Adipocyte (in vitro differentiated cells): Measurements from ENCODE around the gene ATP13A3.
"Not testable (repeated sequence)": the region's sequence is repeated elsewhere in the genome, so short reads cannot be mapped to it uniquely, and the experiment has no call there.

Source experiments
- DNase-seq: peaks from one replicate; pipeline ENCODE4 v3.0.0-alpha.2; 2015; ENCODE audit warnings: low read depth
- H3K27me3 ChIP-seq: replicated peaks from 2 replicates; pipeline ENCODE4 v1.7.0; 2013; ENCODE audit warnings: mild to moderate bottlenecking, low read length, moderate library complexity; ENCODE audit not compliant: control insufficient read depth, insufficient read depth
- H3K36me3 ChIP-seq: 2 replicates; pipeline ENCODE4 v1.7.0; 2013; ENCODE audit warnings: low read length, mild to moderate bottlenecking, moderate library complexity; ENCODE audit not compliant: control insufficient read depth, insufficient read depth, severe bottlenecking
- H3K4me1 ChIP-seq: 2 replicates; pipeline ENCODE4 v1.7.0; 2013; ENCODE audit warnings: mild to moderate bottlenecking, low read length, moderate library complexity; ENCODE audit not compliant: control insufficient read depth, insufficient read depth
- H3K4me3 ChIP-seq: 2 replicates; pipeline ENCODE4 v1.7.0; 2013; ENCODE audit warnings: mild to moderate bottlenecking, low read length, moderate library complexity
- H3K9ac ChIP-seq: 2 replicates; pipeline ENCODE4 v1.7.0; 2013; ENCODE audit warnings: mild to moderate bottlenecking, low read length, moderate library complexity
- H3K9me3 ChIP-seq: 2 replicates; pipeline ENCODE4 v1.7.0; 2013; ENCODE audit warnings: mild to moderate bottlenecking, low read length, moderate library complexity; ENCODE audit not compliant: control insufficient read depth

Gene ATP13A3

GRCh38 chr3:194486540-194487288 lies at the start of gene ATP13A3:
Gene ATP13A3 (minus strand): TSS chr3:194487002. CDS start chr3:194462190, 24,812 bp downstream.
- peaks cover 62% of the 10 kb centered on the region for H3K4me1 ChIP-seq
- DNase-seq = peak; percentile 97
- H3K4me3 ChIP-seq = peak within 1 kb of the TSS; percentile 97
- H3K9me3 ChIP-seq = no peaks in the 10 kb centered on the region
- H3K27me3 ChIP-seq = no peaks in the 10 kb centered on the region
- H3K9ac ChIP-seq = peak within 1 kb of the TSS; percentile 97
- peaks cover 14% of the 10 kb centered on the region for H3K36me3 ChIP-seq

DNA sequence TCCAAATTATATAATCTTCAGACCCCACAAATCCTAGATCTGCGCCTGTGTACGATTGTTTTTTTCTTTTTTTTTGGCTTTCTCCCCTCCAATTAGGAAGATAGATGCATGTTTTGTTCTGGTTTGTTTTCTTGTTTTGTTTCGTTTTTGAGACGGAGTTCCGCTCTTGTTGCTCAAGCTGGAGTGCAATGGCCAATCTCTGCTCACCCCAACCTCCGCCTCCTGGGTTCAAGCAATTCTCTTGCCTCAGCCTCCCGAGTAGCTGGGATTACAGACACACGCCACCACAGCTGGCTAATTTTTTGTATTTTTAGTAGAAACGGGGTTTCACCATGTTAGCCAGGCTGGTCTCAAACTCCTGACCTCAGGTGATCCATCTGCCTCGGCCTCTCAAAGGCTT lies 48.4 kb upstream of the ATP13A3 start:
- not testable (repeated sequence) for H3K36me3 ChIP-seq, H3K9ac ChIP-seq, DNase-seq, H3K4me3 ChIP-seq, H3K27me3 ChIP-seq
- Histone ChIP-seq H3K4me1 (peaks cover 11% of the 10 kb centered on the region), H3K9me3 (peaks cover 13% of the 10 kb centered on the region)

GRCh38 chr3:194534243-194534642 lies 47.4 kb upstream of the ATP13A3 start:
- Histone ChIP-seq H3K36me3 (no peaks in the 10 kb centered on the region), H3K9me3 (peaks cover 13% of the 10 kb centered on the region), H3K9ac (no peak overlapping the region), H3K4me1 (peaks cover 11% of the 10 kb centered on the region), H3K4me3 (no peak overlapping the region), H3K27me3 (no peaks in the 10 kb centered on the region)
- DNase-seq = no peak

- no peak for DNase-seq
- H3K36me3 ChIP-seq = no peaks in the 10 kb centered on the region
- peaks cover 13% of the 10 kb centered on the region for H3K9me3 ChIP-seq
- no peak overlapping the region for H3K9ac ChIP-seq
- no peaks in the 10 kb centered on the region for H3K27me3 ChIP-seq
- no peak overlapping the region for H3K4me3 ChIP-seq
- H3K4me1 ChIP-seq = peaks cover 8% of the 10 kb centered on the region
Observed at GRCh38 chr3:194532591-194532990, 45.8 kb upstream of the ATP13A3 start.

DNA sequence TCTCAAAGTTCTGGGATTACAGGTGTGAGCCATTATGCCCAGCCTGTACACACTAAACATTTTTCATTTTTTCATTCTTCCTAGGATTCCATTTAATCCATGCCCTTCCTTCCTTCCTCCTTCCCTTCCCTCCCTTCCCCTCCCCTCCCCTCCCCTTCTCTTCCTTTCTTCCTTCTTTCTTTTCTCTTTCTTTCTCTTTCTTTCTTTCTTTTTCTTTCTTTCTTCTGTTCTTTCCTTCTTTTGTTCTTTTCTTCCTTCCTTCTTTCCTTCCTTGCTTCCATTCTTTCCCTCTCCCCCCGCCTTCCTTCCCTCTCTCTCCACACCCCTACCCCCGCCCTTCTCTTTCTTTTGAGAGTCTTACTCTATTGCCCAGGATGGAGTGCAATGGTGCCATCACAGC lies 40.9 kb upstream of the ATP13A3 start:
- Histone ChIP-seq H3K36me3 (no peaks in the 10 kb centered on the region), H3K4me3 (no peak overlapping the region), H3K9ac (no peak overlapping the region), H3K4me1 (peaks cover 3% of the 10 kb centered on the region), H3K9me3 (no peaks in the 10 kb centered on the region), H3K27me3 (no peaks in the 10 kb centered on the region)
- DNase-seq = no peak

DNA sequence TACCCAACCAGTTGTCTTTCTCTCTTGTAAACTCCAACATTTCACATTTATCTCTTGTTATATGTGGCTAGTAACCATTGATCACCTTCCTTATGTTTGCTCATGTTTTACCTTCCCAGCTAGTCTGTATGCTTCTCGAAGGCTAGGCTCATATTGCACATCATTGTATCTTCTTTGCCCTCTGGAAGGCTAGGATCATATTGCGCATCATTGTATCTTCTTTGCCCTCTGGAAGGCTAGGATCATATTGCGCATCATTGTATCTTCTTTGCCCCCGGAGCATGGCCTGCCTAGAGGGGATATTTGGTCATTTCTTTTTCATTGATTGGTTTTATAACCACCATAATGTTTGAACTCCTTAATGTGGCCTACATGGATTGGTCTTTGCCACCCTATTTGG lies 39.4 kb upstream of the ATP13A3 start:
- Histone ChIP-seq H3K9me3 (no peaks in the 10 kb centered on the region), H3K4me3 (no peak overlapping the region)
- no peak for DNase-seq

DNA sequence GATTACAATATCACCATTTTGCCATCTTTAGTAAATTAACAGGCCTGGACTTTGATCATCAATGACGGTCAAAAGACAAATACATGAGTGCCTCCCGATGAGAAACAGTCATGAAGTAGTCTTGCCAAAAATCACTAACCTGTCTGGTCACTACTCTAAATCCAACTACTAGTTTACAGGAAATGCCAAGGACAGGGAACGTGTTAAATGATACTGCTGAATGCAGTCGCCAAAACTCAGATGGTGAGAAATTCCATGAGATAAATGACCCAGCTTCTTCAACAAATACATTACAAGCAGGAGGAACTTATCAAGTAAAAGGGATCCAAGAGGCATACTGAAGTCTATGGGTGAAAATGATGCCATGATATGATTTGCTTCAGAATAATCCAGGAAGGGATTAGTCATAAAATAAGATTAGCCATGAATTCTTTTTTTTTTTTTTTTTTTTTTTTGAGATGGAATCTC lies 35.8 kb upstream of the ATP13A3 start:
- Histone ChIP-seq H3K36me3 (no peaks in the 10 kb centered on the region), H3K4me3 (no peak overlapping the region), H3K27me3 (no peaks in the 10 kb centered on the region), H3K9ac (no peak overlapping the region), H3K9me3 (no peaks in the 10 kb centered on the region), H3K4me1 (peaks cover 36% of the 10 kb centered on the region)
- no peak for DNase-seq

More for the DNA sequence above, 39.4 kb upstream of the ATP13A3 start:
- peaks cover 19% of the 10 kb centered on the region for H3K4me1 ChIP-seq
- H3K9ac ChIP-seq = no peak overlapping the region
- no peaks in the 10 kb centered on the region for H3K36me3 ChIP-seq
- no peaks in the 10 kb centered on the region for H3K27me3 ChIP-seq

DNA sequence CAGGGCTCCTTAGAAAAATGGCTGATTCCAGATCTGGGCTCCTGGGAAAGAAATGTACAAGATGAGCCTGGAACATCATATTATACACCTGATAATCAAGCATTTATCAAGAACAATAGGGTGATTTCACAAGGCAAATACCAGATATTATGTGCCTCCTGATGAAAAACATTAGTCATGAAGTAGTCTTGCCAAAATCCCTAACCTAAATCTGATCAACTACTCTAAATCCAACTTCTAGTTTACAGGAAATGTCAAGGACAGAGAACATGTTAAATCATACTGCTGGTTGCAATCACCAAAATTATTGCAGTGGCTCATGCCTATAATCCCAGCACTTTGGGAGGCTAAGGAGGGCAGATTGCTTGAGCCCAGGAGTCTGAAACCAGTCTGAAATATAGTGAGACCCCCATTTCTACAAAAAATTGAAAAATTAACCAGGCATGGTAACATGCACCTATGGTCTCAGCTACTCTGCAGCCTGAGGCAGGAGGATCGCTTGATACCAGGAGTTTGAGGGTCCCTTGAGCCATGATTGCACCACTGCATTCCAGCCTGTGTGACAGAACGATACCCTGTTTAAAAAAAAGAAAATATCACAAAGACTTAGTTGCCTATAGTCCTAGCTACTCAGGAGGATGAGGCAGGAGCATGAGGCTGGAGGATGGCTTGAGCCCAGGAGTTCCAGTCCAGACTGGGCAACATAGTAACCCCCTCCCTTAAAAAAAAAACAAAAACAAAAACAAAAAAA lies 34.9 kb upstream of the ATP13A3 start:
- DNase-seq = peak; percentile 72
- H3K9ac ChIP-seq = peak overlapping the region; percentile 23
- H3K27me3 ChIP-seq = no peaks in the 10 kb centered on the region
- no peak overlapping the region for H3K4me3 ChIP-seq
- no peaks in the 10 kb centered on the region for H3K9me3 ChIP-seq
- H3K4me1 ChIP-seq = peaks cover 36% of the 10 kb centered on the region
- no peaks in the 10 kb centered on the region for H3K36me3 ChIP-seq

GRCh38 chr3:194520682-194521162 lies 33.9 kb upstream of the ATP13A3 start:
- H3K9me3 ChIP-seq, DNase-seq, H3K4me3 ChIP-seq, H3K36me3 ChIP-seq, H3K27me3 ChIP-seq, H3K9ac ChIP-seq: not testable (repeated sequence)
- H3K4me1 ChIP-seq = peaks cover 36% of the 10 kb centered on the region

GRCh38 chr3:194520201-194520600 lies 33.4 kb upstream of the ATP13A3 start:
- DNase-seq, H3K4me3 ChIP-seq, H3K9ac ChIP-seq, H3K27me3 ChIP-seq, H3K9me3 ChIP-seq, H3K36me3 ChIP-seq: not testable (repeated sequence)
- peaks cover 36% of the 10 kb centered on the region for H3K4me1 ChIP-seq

GRCh38 chr3:194518652-194519051 lies 31.9 kb upstream of the ATP13A3 start:
- no peaks in the 10 kb centered on the region for H3K27me3 ChIP-seq
- no peaks in the 10 kb centered on the region for H3K9me3 ChIP-seq
- peak; percentile 46 for DNase-seq
- no peak overlapping the region for H3K4me3 ChIP-seq
- peaks cover 36% of the 10 kb centered on the region for H3K4me1 ChIP-seq
- H3K9ac ChIP-seq = no peak overlapping the region
- no peaks in the 10 kb centered on the region for H3K36me3 ChIP-seq
